Hepatocyte (in vitro differentiated cells): Measurements from ENCODE around the gene LMOD2.

Experiments
- CTCF ChIP-seq: fragments of 200-600 bp; sonication (generic); IDR thresholded peaks from 2 replicates; pipeline ENCODE4 v1.5.1; 2016; ENCODE audit warnings: antibody characterized with exemption, mild to moderate bottlenecking; ENCODE audit not compliant: poor library complexity
- EZH2 ChIP-seq: fragments of 200-600 bp; sonication (generic); IDR thresholded peaks from 2 replicates; pipeline ENCODE4 v1.6.1; 2016; ENCODE audit warnings: antibody characterized with exemption, mild to moderate bottlenecking, borderline replicate concordance
- EZH2phosphoT487 ChIP-seq: fragments of 200-600 bp; sonication (generic); IDR thresholded peaks from one replicate; pipeline ENCODE4 v1.6.1; 2018; ENCODE audit warnings: antibody characterized with exemption, mild to moderate bottlenecking, low read depth, moderate library complexity; ENCODE audit not compliant: unreplicated experiment, severe bottlenecking

- TF ChIP-seq CTCF, result no peak
- no peak for TF ChIP-seq EZH2phosphoT487
- no peak for TF ChIP-seq EZH2
Measured at GRCh38 chr7:123641901-123642300, 13.8 kb upstream of the LMOD2 start.
